IMR-90 (cell line): ENCODE measurements around the gene GAMT.

Experiments
- BHLHE40 ChIP-seq: fragments of 150-350 bp; IDR thresholded peaks from 2 replicates; pipeline ENCODE4 v1.6.1; 2016; ENCODE audit warnings: mild to moderate bottlenecking, low read depth, low read length
- CEBPB ChIP-seq: IDR thresholded peaks from 2 replicates; pipeline ENCODE4 v1.6.1; 2012; ENCODE audit warnings: low read depth, low read length, improper control_type of control experiment
- CHD1 ChIP-seq: IDR thresholded peaks from 2 replicates; pipeline ENCODE4 v1.6.1; 2012; ENCODE audit warnings: low read depth, low read length, improper control_type of control experiment
- FOS ChIP-seq: fragments of 150-350 bp; IDR thresholded peaks from 2 replicates; pipeline ENCODE4 v1.6.1; 2016; ENCODE audit warnings: low read depth, low read length
- MAFK ChIP-seq: IDR thresholded peaks from 2 replicates; pipeline ENCODE4 v1.6.1; 2012; ENCODE audit warnings: low read depth, low read length, improper control_type of control experiment
- POLR2A ChIP-seq: IDR thresholded peaks from 2 replicates; pipeline ENCODE4 v1.6.1; 2012; ENCODE audit warnings: mild to moderate bottlenecking, low read depth, low read length
- RAD21 ChIP-seq: IDR thresholded peaks from 2 replicates; pipeline ENCODE4 v1.6.1; 2012; ENCODE audit warnings: low read length, improper control_type of control experiment
- RCOR1 ChIP-seq: IDR thresholded peaks from 2 replicates; pipeline ENCODE4 v1.6.1; 2012; ENCODE audit warnings: mild to moderate bottlenecking, low read length, improper control_type of control experiment; ENCODE audit not compliant: insufficient replicate concordance
- RFX5 ChIP-seq: IDR thresholded peaks from 2 replicates; pipeline ENCODE4 v1.8.0; 2012; ENCODE audit warnings: low read depth, mild to moderate bottlenecking, low read length, moderate library complexity
- USF2 ChIP-seq: fragments of 150-350 bp; IDR thresholded peaks from 2 replicates; pipeline ENCODE4 v1.6.1; 2017; ENCODE audit warnings: mild to moderate bottlenecking, antibody characterized with exemption, low read length, low read depth
- TF ChIP-seq, protein P1 (sequence below): conservative IDR thresholded peaks from 2 replicates; pipeline ENCODE4 v1.5.1; 2012; ENCODE audit warnings: mild to moderate bottlenecking, low read depth, low read length, improper control_type of control experiment
- TF ChIP-seq, protein P2 (sequence below): fragments of 150-350 bp; IDR thresholded peaks from 2 replicates; pipeline ENCODE4 v1.6.1; 2016; ENCODE audit warnings: low read depth, mild to moderate bottlenecking, low read length, moderate library complexity, borderline replicate concordance

DNA sequence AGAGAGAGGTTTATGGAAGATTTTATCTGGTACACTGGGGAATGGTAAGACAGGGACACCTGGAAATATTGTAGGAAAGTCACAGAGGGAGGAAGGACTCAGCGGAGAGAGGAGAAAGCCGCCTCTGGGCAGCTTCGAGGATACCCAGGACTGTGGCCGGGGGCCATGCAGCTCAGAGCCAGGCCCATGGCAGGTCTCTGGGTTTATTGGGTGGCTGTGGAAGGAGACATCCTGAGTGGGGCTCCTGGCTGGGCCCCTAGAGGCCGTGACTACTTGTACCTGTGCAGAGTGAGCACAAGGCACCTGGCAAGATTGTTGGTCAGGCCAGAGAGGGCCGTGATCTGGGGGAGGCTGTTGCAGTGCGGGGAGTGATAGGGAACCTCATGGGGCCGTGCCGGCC lies 9.4 kb upstream of the GAMT start:
- TF ChIP-seq, protein P1, sequence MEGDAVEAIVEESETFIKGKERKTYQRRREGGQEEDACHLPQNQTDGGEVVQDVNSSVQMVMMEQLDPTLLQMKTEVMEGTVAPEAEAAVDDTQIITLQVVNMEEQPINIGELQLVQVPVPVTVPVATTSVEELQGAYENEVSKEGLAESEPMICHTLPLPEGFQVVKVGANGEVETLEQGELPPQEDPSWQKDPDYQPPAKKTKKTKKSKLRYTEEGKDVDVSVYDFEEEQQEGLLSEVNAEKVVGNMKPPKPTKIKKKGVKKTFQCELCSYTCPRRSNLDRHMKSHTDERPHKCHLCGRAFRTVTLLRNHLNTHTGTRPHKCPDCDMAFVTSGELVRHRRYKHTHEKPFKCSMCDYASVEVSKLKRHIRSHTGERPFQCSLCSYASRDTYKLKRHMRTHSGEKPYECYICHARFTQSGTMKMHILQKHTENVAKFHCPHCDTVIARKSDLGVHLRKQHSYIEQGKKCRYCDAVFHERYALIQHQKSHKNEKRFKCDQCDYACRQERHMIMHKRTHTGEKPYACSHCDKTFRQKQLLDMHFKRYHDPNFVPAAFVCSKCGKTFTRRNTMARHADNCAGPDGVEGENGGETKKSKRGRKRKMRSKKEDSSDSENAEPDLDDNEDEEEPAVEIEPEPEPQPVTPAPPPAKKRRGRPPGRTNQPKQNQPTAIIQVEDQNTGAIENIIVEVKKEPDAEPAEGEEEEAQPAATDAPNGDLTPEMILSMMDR: no peak
- TF ChIP-seq POLR2A (no peak), RFX5 (no peak), CEBPB (no peak), RCOR1 (no peak), RAD21 (no peak), BHLHE40 (no peak), CHD1 (no peak), USF2 (no peak), FOS (no peak), MAFK (no peak)
- TF ChIP-seq, protein P2, sequence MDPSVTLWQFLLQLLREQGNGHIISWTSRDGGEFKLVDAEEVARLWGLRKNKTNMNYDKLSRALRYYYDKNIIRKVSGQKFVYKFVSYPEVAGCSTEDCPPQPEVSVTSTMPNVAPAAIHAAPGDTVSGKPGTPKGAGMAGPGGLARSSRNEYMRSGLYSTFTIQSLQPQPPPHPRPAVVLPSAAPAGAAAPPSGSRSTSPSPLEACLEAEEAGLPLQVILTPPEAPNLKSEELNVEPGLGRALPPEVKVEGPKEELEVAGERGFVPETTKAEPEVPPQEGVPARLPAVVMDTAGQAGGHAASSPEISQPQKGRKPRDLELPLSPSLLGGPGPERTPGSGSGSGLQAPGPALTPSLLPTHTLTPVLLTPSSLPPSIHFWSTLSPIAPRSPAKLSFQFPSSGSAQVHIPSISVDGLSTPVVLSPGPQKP: no peak
